ENCODE data around the gene TMEM108.

GRCh38 chr3:133248389-133248788 lies 210.2 kb downstream of the TMEM108 start:
- TF ChIP-seq POLR2A (IDR thresholded peaks at IDR 0.05; ENCODE audit: low read depth, low read length) = no peak
- no peak for TF ChIP-seq POLR2AphosphoS5 (IDR thresholded peaks at IDR 0.05; ENCODE audit: low read depth, low read length)
- no peak for TF ChIP-seq TAF1 (IDR thresholded peaks at IDR 0.05; ENCODE audit: borderline replicate concordance, low read depth, low read length)
